ENCODE measurements around the gene HSPB7.

DNA sequence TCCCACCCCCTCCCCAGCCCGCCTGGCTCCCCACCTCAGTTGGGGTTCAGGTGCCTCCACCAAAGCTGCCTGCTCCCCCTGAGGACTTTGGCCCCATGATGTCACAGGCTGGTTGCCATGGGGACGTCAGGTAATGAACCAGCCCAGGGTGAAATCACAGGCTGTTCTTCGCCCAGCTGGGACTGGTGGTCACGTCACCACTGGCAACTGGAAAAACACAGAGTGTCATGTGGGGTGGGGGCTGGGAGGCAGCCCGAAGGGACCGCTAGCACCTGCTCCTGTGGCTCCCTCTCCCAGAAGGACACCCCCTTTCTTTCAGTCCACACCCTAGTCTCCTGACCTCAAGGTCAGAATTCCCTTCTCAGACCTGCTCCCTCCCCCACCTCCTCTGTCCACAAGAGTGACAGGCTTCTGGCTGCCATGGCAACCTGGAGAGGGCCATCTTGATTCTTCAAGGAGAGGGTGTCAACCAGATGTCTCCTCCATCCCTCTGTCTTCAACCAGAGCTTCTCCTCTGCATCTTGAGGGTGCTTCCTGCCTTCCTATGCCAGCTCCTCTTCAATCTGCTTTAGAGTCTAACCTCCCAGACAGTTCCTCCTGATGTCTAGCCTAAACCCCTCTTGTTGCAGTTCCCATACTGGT lies 49.4 kb upstream of the HSPB7 start:
- TF ChIP-seq, protein P1, sequence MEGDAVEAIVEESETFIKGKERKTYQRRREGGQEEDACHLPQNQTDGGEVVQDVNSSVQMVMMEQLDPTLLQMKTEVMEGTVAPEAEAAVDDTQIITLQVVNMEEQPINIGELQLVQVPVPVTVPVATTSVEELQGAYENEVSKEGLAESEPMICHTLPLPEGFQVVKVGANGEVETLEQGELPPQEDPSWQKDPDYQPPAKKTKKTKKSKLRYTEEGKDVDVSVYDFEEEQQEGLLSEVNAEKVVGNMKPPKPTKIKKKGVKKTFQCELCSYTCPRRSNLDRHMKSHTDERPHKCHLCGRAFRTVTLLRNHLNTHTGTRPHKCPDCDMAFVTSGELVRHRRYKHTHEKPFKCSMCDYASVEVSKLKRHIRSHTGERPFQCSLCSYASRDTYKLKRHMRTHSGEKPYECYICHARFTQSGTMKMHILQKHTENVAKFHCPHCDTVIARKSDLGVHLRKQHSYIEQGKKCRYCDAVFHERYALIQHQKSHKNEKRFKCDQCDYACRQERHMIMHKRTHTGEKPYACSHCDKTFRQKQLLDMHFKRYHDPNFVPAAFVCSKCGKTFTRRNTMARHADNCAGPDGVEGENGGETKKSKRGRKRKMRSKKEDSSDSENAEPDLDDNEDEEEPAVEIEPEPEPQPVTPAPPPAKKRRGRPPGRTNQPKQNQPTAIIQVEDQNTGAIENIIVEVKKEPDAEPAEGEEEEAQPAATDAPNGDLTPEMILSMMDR (conservative IDR thresholded peaks at IDR 0.05; ENCODE audit: low read depth in 2 of 2) = no peak
- no peak for TF ChIP-seq POLR2AphosphoS5 (IDR thresholded peaks at IDR 0.05; ENCODE audit: low read depth)
- TF ChIP-seq CREB1 (CRISPR knock-in tag; IDR thresholded peaks at IDR 0.05; ENCODE audit: low read depth) = no peak
- no peak for TF ChIP-seq EZH2 (IDR thresholded peaks at IDR 0.05; ENCODE audit: low read depth, unreplicated experiment)
- TF ChIP-seq EZH2phosphoT487 (IDR thresholded peaks at IDR 0.05; ENCODE audit: unreplicated experiment) = no peak
- no peak for TF ChIP-seq ZNF331 (CRISPR knock-in tag; IDR thresholded peaks at IDR 0.05; ENCODE audit: low read depth)
